Neural cell (in vitro differentiated cells): ENCODE results near the gene MIF. TPM values are rescaled to one million over a fixed set of nuclear protein-coding genes. Genes with fewer than 3 reads are reported as not detected.

ENCODE experiments used
- H2AFZ ChIP-seq: fragments of 200-600, 300-800 bp; sonication (generic), shearing (Covaris generic); 2 replicates; pipeline ENCODE4 v1.6.0; 2014; ENCODE audit warnings: low read depth, mild to moderate bottlenecking, antibody characterized with exemption, low read length, moderate library complexity
- H3F3A ChIP-seq: fragments of 200-600 bp; shearing (Covaris generic); 2 replicates; pipeline ENCODE4 v1.6.1; 2016; ENCODE audit warnings: mild to moderate bottlenecking, moderate library complexity, mixed read lengths, antibody characterized with exemption, low read length; ENCODE audit not compliant: insufficient read depth, poor library complexity, severe bottlenecking
- H3K27ac ChIP-seq: fragments of 200-600, 300-800 bp; sonication (generic), shearing (Covaris generic); 2 replicates; pipeline ENCODE4 v1.5.1; 2014; ENCODE audit warnings: mild to moderate bottlenecking, low read length, moderate library complexity
- H3K27me3 ChIP-seq: fragments of 300-800, 200-600 bp; sonication (generic), shearing (Covaris generic); 2 replicates; pipeline ENCODE4 v1.6.0; 2014; ENCODE audit warnings: mild to moderate bottlenecking, low read depth, low read length, moderate library complexity; ENCODE audit not compliant: insufficient read depth
- H3K36me3 ChIP-seq: fragments of 300-800, 200-600 bp; sonication (generic), shearing (Covaris generic); 2 replicates; pipeline ENCODE4 v1.5.1; 2014; ENCODE audit warnings: mild to moderate bottlenecking, antibody characterized with exemption, low read length, moderate library complexity; ENCODE audit not compliant: insufficient read depth
- H3K4me2 ChIP-seq: fragments of 300-800, 200-600 bp; sonication (generic), shearing (Covaris generic); 2 replicates; pipeline ENCODE4 v1.6.0; 2014; ENCODE audit warnings: mild to moderate bottlenecking, low read length
- H3K4me3 ChIP-seq: fragments of 300-800, 200-600 bp; sonication (generic), shearing (Covaris generic); 2 replicates; pipeline ENCODE4 v1.5.1; 2014; ENCODE audit warnings: mild to moderate bottlenecking, low read length, moderate library complexity
- H3K79me2 ChIP-seq: fragments of 200-600 bp; shearing (Covaris generic); replicated peaks from 2 replicates; pipeline ENCODE4 v1.6.0; 2014; ENCODE audit warnings: mild to moderate bottlenecking, low read length, moderate library complexity; ENCODE audit not compliant: insufficient read depth
- H3K9ac ChIP-seq: fragments of 300-800, 200-600 bp; sonication (generic), shearing (Covaris generic); 2 replicates; pipeline ENCODE4 v1.6.1; 2016; ENCODE audit warnings: mild to moderate bottlenecking, low read length, mixed read lengths
- H3K9me2 ChIP-seq: fragments of 200-600 bp; shearing (Covaris generic); 2 replicates; pipeline ENCODE4 v1.6.1; 2016; ENCODE audit warnings: mild to moderate bottlenecking, low read length, mixed read lengths; ENCODE audit not compliant: insufficient read depth
- H3K9me3 ChIP-seq: fragments of 200-600, 300-800 bp; sonication (generic), shearing (Covaris generic); 2 replicates; pipeline ENCODE4 v1.6.1; 2016; ENCODE audit warnings: mild to moderate bottlenecking, mixed run types, low read length, moderate library complexity, mixed read lengths
- H4K20me1 ChIP-seq: fragments of 200-600 bp; shearing (Covaris generic); 2 replicates; pipeline ENCODE4 v1.6.1; 2016; ENCODE audit warnings: mild to moderate bottlenecking, mixed run types; ENCODE audit not compliant: insufficient read depth
- CTCF ChIP-seq: fragments of 450-650 bp; IDR thresholded peaks from 2 replicates; pipeline ENCODE4 v1.5.1; 2014; ENCODE audit warnings: antibody characterized with exemption, mild to moderate bottlenecking, moderate library complexity; ENCODE audit not compliant: poor library complexity, severe bottlenecking
- EP300 ChIP-seq: fragments of 450-650 bp; conservative IDR thresholded peaks from 2 replicates; pipeline ENCODE4 v1.6.1; 2014; ENCODE audit warnings: antibody characterized with exemption, mild to moderate bottlenecking, moderate library complexity; ENCODE audit not compliant: poor library complexity, severe bottlenecking
- EZH2 ChIP-seq: fragments of 200-600, 300-800 bp; shearing (Covaris generic), sonication (generic); IDR thresholded peaks from 2 replicates; pipeline ENCODE4 v1.6.1; 2014; ENCODE audit warnings: antibody characterized with exemption, low read length, borderline replicate concordance, mild to moderate bottlenecking; ENCODE audit not compliant: insufficient read depth, poor library complexity, severe bottlenecking
- MXI1 ChIP-seq: fragments of 450-650 bp; conservative IDR thresholded peaks from 2 replicates; pipeline ENCODE4 v1.6.1; 2014; ENCODE audit warnings: antibody characterized with exemption, mild to moderate bottlenecking; ENCODE audit not compliant: poor library complexity, severe bottlenecking
- POLR2AphosphoS5 ChIP-seq: IDR thresholded peaks from 2 replicates; pipeline ENCODE4 v1.6.1; 2012
- RAD21 ChIP-seq: fragments of 450-650 bp; conservative IDR thresholded peaks from 2 replicates; pipeline ENCODE4 v1.6.1; 2014; ENCODE audit warnings: antibody characterized with exemption, mild to moderate bottlenecking, moderate library complexity
- REST ChIP-seq: IDR thresholded peaks from 2 replicates; pipeline ENCODE4 v1.6.1; 2012; ENCODE audit warnings: borderline replicate concordance
- SMC3 ChIP-seq: fragments of 450-650 bp; conservative IDR thresholded peaks from 2 replicates; pipeline ENCODE4 v1.6.1; 2014; ENCODE audit warnings: antibody characterized with exemption, mild to moderate bottlenecking, moderate library complexity; ENCODE audit not compliant: poor library complexity
- TAF1 ChIP-seq: IDR thresholded peaks from 2 replicates; pipeline ENCODE4 v1.6.1; 2012; ENCODE audit warnings: low read depth
- polyA plus RNA-seq: library from polyadenylated mRNA; depleted of rRNA; stranded (reverse); fragments of >200 nt; gene quantifications from 2 replicates; pipeline ENCODE4 v1.2.3, GENCODE V29; 2014

The MIF gene
- polyA plus RNA-seq, 1 donor from 2014 or later = 369 TPM

GRCh38 chr22:23893121-23893944, 850 bp upstream of the MIF start:
- no peak for TF ChIP-seq SMC3
- no peak for TF ChIP-seq POLR2AphosphoS5
- H3K27ac ChIP-seq = peak overlapping the region; percentile 92
- peak overlapping the region; percentile 96 for H3K9ac ChIP-seq
- H3K9me3 ChIP-seq = no peaks in the 10 kb centered on the region
- H3F3A ChIP-seq = no peaks in the 10 kb centered on the region
- H4K20me1 ChIP-seq = no peaks in the 10 kb centered on the region
- H3K27me3 ChIP-seq = no peaks in the 10 kb centered on the region
- peak overlapping the region; percentile 66 for H2AFZ ChIP-seq
- H3K36me3 ChIP-seq = no peaks in the 10 kb centered on the region
- peak overlapping the region; percentile 90 for H3K4me3 ChIP-seq
- no peaks in the 10 kb centered on the region for H3K9me2 ChIP-seq
- no peaks in the 10 kb centered on the region for H3K79me2 ChIP-seq
- H3K4me2 ChIP-seq = peak overlapping the region; percentile 50

- H3K36me3 ChIP-seq = no peaks in the 10 kb centered on the region
- peak overlapping the region; percentile 66 for H2AFZ ChIP-seq
- no peaks in the 10 kb centered on the region for H3K9me2 ChIP-seq
These were observed 771 bp downstream of the MIF start for GRCh38 chr22:23894710-23895598.

More at GRCh38 chr22:23894710-23895598, 771 bp downstream of the MIF start:
- Histone ChIP-seq H3K4me2 (peak overlapping the region; percentile 64), H4K20me1 (no peaks in the 10 kb centered on the region), H3K4me3 (peak overlapping the region; percentile 90), H3K79me2 (no peaks in the 10 kb centered on the region), H3K27ac (peak overlapping the region; percentile 92), H3K9me3 (no peaks in the 10 kb centered on the region), H3K9ac (peak overlapping the region; percentile 96), H3K27me3 (no peaks in the 10 kb centered on the region), H3F3A (no peaks in the 10 kb centered on the region)
- TF ChIP-seq SMC3 = no peak
- peak; percentile 69 for TF ChIP-seq CTCF
- TF ChIP-seq RAD21 = no peak
- TF ChIP-seq TAF1 = peak; percentile 54
- no peak for TF ChIP-seq EP300
- TF ChIP-seq EZH2 = no peak
- TF ChIP-seq MXI1 = peak; percentile 75
- no peak for TF ChIP-seq REST
- TF ChIP-seq POLR2AphosphoS5 = peak; percentile 49
